HG03571 (cell line): Measurements from ENCODE around the gene WDR46.
A peak's percentile ranks its signal among the peaks of the same experiment; 100 is the strongest.

Source experiments
- ATAC-seq: cut with Tn5 transposase; IDR thresholded peaks from one replicate; pipeline ENCODE4 v1.9.1; 2021; ENCODE audit not compliant: unreplicated experiment

The WDR46 gene, protein sequence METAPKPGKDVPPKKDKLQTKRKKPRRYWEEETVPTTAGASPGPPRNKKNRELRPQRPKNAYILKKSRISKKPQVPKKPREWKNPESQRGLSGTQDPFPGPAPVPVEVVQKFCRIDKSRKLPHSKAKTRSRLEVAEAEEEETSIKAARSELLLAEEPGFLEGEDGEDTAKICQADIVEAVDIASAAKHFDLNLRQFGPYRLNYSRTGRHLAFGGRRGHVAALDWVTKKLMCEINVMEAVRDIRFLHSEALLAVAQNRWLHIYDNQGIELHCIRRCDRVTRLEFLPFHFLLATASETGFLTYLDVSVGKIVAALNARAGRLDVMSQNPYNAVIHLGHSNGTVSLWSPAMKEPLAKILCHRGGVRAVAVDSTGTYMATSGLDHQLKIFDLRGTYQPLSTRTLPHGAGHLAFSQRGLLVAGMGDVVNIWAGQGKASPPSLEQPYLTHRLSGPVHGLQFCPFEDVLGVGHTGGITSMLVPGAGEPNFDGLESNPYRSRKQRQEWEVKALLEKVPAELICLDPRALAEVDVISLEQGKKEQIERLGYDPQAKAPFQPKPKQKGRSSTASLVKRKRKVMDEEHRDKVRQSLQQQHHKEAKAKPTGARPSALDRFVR

DNA sequence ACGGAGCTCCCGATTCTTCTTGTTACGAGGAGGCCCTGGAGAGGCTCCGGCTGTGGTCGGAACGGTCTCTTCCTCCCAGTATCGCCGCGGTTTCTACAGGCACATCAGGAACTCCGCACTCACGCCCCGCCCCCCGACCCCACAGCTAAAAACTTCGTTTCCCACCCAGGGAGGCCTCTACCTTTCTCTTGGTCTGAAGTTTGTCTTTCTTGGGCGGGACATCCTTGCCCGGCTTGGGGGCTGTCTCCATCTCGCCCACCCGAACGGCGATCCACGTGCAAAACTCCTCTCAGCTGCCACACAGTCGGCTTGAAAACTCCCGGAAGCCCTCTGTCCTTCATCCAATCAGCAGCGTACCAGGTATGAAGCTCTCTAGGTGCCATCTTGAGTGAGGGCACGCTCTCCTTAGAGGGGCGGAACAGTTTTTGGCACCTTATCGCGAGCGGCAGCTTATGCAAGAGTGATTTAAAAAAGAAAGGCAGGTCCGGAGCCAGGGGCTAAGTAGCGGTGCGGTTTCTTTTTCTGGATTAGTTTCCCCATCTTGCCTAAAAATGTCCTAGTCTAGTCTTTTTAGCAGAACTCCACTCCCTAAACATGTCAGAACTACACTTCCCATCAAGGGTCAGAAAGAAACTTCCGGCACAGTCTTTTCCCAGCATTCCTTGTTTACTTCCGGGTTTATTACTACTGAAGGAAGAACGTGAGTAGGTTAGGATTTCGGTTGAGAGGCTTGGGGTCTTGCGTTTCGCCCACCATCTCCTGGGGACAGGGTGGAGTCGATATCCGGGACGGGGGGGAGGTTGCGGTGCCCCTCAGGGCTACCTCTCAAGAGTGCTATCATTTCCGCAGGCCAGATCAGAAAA, at the start of gene WDR46, which contains the start of gene PFDN6:
TSS of gene WDR46 (minus strand) at position 319 of the 863 bp plus-strand sequence. CDS start at position 250, 69 bp downstream.
TSS of gene PFDN6 (plus strand) at position 681 of the 863 bp plus-strand sequence. CDS start 256 bp downstream, outside the sequence.
- ATAC-seq = peak; percentile 67

DNA sequence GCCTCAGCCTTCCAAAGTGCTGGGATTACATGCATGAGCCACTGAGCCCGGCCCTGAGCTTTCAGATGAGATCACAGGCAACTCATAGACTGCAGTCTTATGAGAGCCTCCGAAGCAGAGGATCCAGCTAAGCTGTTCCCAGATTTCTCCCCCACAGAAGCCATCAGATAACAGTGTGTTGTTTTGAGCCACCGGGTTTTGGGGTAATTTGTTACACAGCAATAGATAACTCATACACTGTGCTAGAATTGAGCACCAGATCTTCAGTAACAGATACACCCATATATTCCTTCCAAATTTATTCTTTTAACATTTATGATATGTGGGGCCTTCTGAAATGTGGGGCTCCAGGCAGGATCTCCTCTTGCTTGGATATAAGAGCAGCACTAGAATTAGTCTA, 47.5 kb upstream of the WDR46 start:
- ATAC-seq = no peak

DNA sequence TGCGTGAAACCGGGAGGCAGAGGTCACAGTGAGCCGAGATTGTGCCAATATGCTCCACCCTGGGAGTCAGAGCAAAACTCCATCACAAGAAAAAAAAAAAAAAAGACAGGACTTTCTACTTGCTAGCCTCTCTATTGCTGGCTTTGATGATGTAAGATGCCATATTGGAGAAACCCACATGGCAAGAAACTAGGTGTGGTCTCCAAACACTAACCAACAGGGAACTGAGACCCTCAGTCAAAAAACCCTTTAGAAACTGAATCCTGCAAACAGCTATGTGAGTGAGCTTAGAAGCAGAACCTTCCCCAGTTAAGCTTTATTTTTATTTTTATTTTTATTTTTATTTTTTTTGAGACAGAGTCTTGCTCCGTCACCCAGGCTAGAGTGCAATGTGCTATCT, 46.9 kb upstream of the WDR46 start:
- ATAC-seq = no peak

DNA sequence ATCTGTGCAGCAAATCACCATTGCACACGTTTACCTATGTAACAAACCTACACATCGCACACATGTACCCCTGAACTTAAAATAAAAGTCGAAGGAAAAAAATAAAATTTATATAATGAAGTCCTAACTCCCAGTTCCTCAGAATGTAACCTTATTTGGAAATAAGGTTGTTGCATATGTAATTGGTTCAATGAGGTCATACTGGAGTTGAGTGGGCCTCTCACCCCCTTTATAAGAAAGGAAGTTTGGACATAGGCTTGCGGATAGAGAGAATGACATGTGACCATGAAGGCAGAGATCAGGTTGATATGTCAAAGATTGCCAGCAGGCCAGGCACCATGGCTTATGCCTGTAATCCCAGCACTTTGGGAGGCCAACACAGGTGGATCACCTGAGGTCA, 44.6 kb upstream of the WDR46 start:
- no peak for ATAC-seq

DNA sequence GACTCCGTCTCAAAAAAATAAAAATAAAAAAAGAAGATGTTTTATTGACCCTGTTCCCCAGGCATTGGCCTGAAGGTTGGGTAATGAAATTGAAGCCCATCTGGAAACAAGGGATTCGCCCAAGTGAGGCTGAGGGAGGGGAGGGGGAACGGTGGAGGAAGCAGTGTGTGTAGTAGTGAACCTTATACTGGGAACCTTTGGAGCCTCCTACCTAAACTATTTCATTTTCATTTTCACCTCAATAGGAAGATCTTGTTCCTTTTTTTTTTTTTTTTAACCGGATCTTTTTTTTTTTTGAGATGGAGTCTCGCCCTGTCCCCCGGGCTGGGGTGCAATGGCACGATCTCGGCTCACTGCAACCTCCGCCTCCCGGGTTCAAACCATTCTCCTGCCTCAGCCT, 41.7 kb upstream of the WDR46 start:
- no peak for ATAC-seq

DNA sequence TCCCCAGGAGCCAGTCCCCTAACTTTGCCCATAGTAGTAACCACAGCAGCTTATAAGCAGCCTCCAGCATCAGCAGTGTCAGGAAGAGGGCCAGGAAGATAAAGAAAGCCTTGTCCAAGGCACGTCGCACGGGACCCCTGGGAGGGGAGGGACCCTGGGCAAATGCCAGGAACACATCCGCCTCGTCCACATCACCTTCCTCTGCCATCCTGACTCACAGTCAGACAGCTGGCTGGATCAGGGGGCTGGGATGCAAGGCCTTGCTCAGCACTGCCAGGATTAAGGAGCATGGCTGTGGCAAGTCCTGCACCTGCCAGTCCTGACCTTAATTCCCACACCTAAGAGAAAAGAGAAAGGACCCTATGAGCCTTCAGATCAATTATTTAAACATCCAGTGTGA, 40.0 kb upstream of the WDR46 start:
- ATAC-seq = no peak

DNA sequence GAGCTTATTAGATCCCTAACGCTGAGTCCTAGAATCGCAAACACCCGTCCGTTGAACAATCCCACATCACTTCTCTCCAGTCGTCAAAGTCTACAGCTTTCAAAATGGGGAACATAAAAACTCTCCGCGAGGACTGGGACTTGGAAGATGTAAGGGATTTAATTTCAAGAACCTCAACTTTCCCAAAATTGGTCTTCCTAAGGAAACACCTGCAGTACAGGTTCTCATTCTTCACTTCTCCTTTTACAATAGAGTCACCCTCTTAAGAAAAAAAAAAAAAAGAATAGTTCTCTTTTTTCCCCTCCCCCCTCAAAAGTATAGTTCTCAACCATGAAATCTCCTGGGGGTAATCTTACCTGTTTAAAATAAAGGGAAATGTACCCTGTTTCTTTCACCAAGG, 35.1 kb upstream of the WDR46 start:
- no peak for ATAC-seq

DNA sequence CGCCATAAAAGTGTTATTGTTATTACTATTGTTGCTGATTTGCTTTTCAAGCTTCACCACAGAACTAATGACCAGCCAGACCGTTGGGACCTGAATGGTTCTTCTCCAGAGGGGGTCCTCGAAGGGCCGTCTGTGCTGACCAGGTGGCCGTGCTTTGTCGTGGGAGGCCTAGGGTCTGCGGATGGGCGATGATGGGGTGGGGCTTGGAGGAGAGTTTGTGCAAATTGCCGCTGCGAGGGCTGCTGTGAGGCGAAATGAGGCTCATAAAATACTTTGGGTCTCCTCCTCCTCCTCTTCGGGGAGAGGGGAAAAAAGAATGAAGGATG, 34.5 kb upstream of the WDR46 start:
- no peak for ATAC-seq

DNA sequence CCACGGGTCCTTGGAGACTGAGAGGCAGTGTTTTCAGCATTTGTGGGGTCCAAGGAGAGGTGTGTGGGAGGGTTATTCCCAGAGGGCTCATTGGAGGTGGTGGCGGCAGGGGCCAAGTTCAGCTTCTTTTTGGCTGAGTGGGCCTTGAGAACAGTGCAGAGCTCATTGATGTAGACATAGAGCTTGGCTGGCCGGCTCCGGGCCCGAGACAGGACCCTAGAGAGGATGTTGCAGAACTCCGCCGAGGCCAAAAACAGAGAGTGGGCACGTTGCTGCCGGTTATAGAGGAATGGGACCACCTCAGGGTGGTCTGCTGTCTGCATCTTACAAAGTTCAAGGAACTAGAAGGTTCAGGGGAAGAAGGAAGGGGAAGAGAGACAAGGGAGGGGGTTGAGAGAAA, 32.2 kb upstream of the WDR46 start:
- ATAC-seq = no peak

DNA sequence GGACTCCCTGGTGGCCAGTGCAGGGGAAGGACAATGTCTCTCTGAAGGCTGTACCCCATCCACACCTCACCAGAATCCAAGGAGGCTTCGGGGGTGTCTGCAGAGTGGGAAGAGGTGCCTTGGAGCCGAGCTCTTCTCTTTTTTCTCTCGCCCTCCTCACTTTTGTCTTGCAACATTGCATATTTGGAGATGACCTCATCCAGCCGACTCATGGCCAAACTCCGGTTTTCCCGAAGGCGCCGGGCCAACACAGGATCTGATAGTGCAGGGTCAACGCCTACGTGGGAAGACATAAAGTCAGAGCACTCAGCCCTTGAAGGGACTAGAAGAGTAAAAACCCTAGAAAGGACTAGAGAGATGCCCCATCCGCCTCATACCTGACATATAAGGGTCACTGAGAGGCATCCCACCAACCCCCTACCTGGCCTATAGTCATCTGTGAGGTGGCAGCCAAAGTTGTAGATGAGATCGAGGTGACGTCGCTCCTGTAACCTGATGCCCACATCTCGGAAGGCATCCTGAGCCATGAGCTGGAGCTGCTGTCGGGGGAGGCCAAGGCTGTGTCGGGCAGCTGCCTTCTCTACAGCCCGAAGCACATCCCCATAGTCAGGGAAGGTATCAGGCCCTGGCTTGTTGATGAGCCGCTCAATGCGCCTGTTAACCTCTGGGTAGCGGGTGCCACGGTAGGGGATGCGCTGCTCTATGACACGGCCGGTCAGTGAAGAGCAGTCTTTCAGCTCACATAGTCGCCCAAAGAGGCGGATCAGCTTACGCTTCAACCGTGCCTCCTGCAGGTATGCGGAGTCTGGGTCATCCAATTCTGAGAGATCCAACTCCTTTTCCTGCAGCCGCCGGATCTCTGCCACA, 31.5 kb upstream of the WDR46 start:
- no peak for ATAC-seq

DNA sequence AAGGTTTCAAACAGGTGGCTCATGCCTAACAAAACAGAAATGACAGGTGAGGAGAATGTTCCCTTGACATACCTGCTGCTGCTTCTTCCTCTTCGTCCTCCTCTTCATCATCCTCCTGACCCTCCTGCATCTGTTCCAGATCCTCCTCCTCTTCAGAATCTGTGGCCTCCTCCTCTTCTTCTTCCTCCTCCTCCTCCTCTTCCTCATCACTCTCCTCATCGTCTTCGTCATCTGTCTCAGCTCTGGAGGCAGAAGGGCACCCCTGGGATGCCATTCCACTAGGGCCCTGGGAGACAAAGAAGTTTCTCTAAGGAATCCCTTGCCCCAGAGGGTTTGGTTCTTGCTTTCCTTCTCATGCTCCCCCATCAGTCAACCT, 30.9 kb upstream of the WDR46 start:
- no peak for ATAC-seq

DNA sequence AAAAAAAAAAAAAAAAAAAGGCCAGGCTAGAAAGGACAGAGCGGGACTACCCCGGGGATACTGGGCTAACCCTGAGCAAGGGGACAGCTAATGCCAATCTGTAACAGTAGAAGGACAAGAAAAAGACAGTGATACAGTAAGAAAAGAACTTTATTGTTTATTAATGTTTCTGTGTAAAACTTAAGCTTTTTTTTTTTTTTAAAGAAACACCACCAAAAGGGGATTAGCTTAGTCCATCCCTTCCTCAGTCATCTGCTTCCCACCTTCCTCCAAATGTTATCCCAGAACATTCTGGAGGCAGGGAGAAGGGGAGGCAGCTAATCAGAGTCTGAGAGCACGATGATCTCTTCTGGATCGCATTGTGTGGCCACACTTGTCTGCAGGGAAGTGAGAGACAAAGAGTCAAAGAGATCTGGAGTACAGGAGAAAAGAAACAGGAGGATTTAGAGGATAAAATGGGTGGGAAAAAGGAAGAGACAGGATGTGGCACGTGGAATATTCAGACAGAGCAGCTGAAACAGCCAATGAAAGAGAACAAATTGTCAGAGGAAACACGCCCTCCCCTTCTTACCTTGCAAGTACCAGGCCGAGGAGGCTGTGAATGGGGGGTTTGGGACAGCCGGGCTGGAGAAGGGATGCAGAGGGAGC, 29.5 kb upstream of the WDR46 start:
- no peak for ATAC-seq

DNA sequence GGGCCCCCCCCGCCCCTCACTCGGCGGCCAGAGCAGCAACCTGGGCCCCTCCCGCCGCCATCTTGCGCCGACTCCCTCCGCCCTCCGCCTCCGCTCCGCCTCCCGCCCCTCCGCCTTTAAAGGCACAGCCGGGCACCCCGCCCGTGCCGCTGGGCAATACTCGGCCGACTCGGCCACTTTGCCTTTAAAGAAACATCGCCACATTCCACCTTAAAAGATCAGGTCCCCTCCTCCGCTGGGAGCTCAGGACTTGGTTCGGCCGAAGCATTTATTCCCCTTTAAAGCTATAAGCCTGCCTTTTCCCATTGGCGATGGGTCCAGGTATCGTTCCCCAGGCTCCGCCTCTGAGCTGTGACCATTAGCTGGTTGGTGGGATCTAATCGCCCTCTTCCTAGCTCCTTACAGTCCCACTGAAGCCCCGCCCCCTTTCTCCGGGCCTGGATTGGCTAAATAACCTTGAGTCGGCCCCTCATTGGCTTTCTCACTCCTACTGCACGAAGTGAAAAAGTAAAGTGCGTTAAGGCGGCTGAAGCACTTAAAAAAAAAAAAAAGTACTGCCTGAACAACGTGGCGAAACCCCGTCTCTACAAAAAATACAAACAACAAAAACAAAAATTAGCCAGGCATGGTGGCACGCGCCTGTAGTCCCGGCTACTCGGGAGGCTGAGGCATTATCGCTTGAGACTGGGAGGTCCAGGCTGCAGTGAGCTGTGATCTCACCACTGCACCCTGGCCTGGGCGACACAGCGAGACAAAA, 28.8 kb upstream of the WDR46 start, which contains the start of gene ZBTB22:
TSS of gene ZBTB22 (minus strand) at position 76 of the 757 bp plus-strand sequence. CDS start 828 bp downstream, outside the sequence.
- peak; percentile 36 for ATAC-seq

DNA sequence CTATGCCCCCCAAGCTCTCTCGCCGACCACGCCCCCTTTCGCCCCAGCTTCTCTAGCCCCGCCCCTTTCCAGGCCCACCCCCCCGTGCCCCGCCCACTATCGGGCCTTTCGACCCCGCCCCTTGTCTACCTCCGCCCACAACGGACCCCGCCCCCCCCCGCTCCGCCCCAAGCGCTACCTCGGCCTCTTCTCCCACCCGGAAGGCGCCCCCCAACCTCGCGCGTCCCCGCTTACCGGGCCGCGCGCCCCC, 28.3 kb upstream of the WDR46 start:
- ATAC-seq = no peak

DNA sequence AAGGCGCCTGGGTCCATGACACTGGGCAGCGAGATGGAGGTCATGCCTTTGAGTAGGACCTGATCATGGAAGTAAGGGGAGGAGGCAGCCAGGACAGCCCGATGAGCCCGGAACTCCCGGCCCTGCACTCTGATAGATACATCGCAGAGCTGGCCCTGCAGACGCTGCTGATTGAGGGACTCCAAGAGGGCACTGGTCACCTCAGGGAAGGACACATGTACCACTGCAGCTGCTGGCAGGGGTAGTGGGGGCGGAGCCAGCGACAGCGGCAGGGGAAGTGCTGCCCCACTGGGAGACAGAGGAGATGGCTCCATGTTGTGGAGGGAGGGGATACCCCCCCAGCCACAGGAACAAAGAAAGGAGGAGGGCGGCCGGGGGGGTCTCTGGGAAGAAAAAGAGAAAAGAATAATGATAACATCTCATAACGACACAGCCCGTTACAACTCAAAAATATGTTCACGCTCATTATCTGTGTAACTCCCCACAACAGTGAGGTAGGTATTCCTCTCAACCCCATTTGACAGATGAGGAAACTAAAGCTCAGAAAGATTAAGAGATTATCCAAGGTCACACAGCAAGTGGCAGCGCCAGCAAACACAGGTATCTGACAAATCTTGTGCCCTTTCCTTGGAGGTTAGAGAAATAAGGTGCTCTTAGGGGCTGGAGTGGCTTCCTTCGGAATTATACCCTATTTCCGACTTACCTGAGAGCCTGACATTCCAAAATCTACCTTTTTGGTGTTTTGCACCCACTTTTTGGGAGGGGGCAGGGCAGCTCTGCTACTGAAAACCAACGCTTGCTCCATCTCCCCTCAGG, 27.8 kb upstream of the WDR46 start:
- no peak for ATAC-seq

DNA sequence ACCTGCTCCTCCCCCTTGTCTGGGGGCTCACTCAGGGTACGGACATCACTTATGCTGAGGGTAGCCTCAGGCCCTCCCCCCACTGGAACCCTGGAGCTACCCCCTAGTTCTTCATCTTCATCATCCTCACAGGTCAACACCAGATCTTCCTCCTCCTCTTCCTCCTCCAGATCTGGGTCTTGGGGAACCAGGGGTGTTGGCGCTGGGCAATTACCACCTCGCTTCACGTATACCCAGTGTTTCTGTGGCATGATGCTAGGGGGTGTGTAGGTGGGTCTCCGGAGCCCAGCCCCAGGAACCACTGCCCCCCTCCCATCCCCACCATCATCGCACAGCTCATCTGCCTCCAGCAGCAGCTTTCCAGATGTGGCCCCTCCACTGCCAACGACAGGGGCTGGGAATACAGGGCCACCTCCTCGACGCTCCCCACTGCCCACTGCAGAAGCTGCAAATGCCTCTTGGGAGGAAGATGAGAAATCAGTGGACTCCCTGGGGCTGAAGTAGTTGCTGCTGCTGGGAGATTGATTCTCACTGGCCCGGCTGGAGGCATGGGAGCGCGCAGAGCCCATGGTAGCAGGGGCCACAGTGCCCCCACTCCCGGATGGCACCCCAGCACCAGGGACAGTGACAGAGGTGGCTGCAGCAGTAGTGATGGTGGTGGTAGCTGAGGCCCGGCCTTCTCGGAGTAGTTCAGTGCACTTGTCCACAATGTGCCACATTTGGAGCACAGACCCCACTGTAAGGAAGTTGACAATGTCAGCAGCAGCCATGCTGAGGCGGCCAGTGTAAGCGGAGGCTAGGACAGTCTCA, 27.0 kb upstream of the WDR46 start:
- ATAC-seq = no peak

DNA sequence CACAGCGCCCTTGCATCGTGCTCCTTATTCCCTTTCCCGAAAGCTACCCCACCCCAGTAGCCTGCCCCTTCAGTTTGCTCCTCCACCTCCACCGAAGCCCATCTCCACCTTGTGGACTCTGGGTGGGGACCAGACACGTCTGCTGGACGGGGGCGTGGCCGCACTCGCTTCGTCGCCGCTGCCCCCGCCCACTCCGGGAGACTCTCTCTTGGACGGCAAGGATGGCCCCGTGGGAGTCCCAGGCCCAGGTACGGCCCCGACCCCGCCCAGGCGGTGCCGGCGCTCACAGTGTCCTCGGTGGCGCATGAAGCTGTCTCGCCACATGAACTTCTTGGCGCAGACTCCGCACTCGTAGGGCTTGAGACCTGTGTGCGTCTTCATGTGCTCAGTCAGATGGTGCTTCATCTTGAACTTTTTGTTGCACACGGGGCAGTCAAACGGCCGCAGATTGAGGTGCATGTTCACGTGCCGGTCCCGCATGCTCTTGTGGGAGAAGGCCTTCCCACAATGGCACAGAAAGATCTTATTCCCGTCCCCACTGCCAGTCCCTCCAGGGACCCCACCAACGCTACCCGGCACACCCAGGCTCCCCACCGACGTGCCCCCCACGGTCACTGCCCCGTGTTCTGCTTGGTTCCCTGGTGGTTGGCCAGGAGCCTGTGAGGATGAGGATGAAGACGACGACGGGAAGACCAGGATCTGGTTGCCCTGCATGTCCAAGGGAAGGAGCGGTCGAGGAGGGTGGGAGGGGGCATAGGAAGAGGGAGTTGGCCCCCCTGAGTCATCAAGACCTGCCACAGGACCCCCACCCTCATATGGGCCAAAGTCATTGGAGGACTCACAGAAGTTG, 26.1 kb upstream of the WDR46 start:
- ATAC-seq = no peak
